Measurements from ENCODE around the gene PRAMEF17.
A peak's percentile ranks its signal among the peaks of the same experiment; 100 is the strongest.
"Not testable (repeated sequence)": the region's sequence is repeated elsewhere in the genome, so short reads cannot be mapped to it uniquely, and the experiment has no call there.

The PRAMEF17 gene

GRCh38 chr1:13430495-13430894 lies 41.1 kb downstream of the PRAMEF17 start:
- CTCF ChIA-PET = no interaction called here

GRCh38 chr1:13432251-13432650 lies 42.8 kb downstream of the PRAMEF17 start:
- ChIA-PET CTCF (no interaction called here), POLR2A (no interaction called here)
- no peak for DNase-seq (ENCODE audit: extremely low spot score)
- TF ChIP-seq ARNT (IDR thresholded peaks at IDR 0.05) (no peak), ELF4 (IDR thresholded peaks at IDR 0.05) (no peak), FOXM1 (IDR thresholded peaks at IDR 0.05; ENCODE audit: borderline replicate concordance) (no peak), HDGF (IDR thresholded peaks at IDR 0.05; ENCODE audit: borderline replicate concordance) (no peak), NFRKB (IDR thresholded peaks at IDR 0.05) (no peak), SP1 (IDR thresholded peaks at IDR 0.05) (no peak), ZNF384 (IDR thresholded peaks at IDR 0.05) (no peak), L3MBTL2 (conservative IDR thresholded peaks at IDR 0.05) (no peak), FOXA1 (IDR thresholded peaks at IDR 0.05) (no peak), TARDBP (IDR thresholded peaks at IDR 0.05) (no peak), PKNOX1 (IDR thresholded peaks at IDR 0.05) (no peak)

More at GRCh38 chr1:13430495-13430894, 41.1 kb downstream of the PRAMEF17 start:
- POLR2A ChIA-PET = no interaction called here
- DNase-seq (ENCODE audit: extremely low spot score) = no peak
- TF ChIP-seq FOXA1 (IDR thresholded peaks at IDR 0.05) = no peak

GRCh38 chr1:13433694-13434358 lies 44.4 kb downstream of the PRAMEF17 start:
- DNase-seq (ENCODE audit: extremely low spot score); CTCF ChIA-PET; POLR2A ChIA-PET: not testable (repeated sequence)

GRCh38 chr1:13435458-13435857 lies 46.0 kb downstream of the PRAMEF17 start:
- ChIA-PET CTCF (interaction anchor here (0.6 to 0.7 kb wide), 2 partner anchors 21 to 323 kb away, joined by 3 to 5 read pairs; no protein-coding TSS in a partner anchor), POLR2A (no interaction called here)
- no peak for TF ChIP-seq ZNF384 (IDR thresholded peaks at IDR 0.05)
- TF ChIP-seq FOXK2 (IDR thresholded peaks at IDR 0.05) = no peak
- peak; percentile 62 for TF ChIP-seq PKNOX1 (IDR thresholded peaks at IDR 0.05)
- no peak for DNase-seq (ENCODE audit: extremely low spot score)

- POLR2A ChIA-PET; DNase-seq (ENCODE audit: extremely low spot score); CTCF ChIA-PET: not testable (repeated sequence)
Measured at GRCh38 chr1:13439104-13439783, 49.8 kb downstream of the PRAMEF17 start.

Data from HEK293T (cell line).